Measurements from ENCODE around the gene KIF21B. TPM values are rescaled to one million over a fixed set of nuclear protein-coding genes. Genes with fewer than 3 reads are reported as not detected.

Gene KIF21B
- total and polyA plus RNA-seq, 9 donors, result 0.57 to 1.9 (median 0.88) TPM

GRCh38 chr1:201028461-201028889 lies 5.0 kb upstream of the KIF21B start:
- intact Hi-C loops (cut with DNase I), result no loop called here
- H3K4me3 ChIP-seq, result no peak overlapping the region
- no peak overlapping the region for H3K27ac ChIP-seq
- H3K27me3 ChIP-seq, result no peaks in the 10 kb centered on the region
- WGBS, 3 donors, result 71 to 76% (median 74%) methylated on average over 7 of the region's 7 CpGs
- TF ChIP-seq EP300 (IDR thresholded peaks at IDR 0.05) (no peak), POLR2A (IDR thresholded peaks at IDR 0.05) (no peak), CTCF (IDR thresholded peaks at IDR 0.05) (no peak)
- no peaks in the 10 kb centered on the region for H3K4me1 ChIP-seq (ENCODE audit: insufficient read depth)
- no peak for DNase-seq
- no peaks in the 10 kb centered on the region for H3K9me3 ChIP-seq
- H3K36me3 ChIP-seq, result no peaks in the 10 kb centered on the region

- H3K27me3 ChIP-seq, result no peaks in the 10 kb centered on the region
- no peak overlapping the region for H3K4me3 ChIP-seq
- intact Hi-C loops (cut with DNase I), result no loop called here
- no peaks in the 10 kb centered on the region for H3K36me3 ChIP-seq
- 18 to 31% (median 22%) methylated on average over 3 of the region's 3 CpGs for WGBS, 3 donors
- TF ChIP-seq POLR2A (IDR thresholded peaks at IDR 0.05) (no peak), CTCF (IDR thresholded peaks at IDR 0.05) (no peak), EP300 (IDR thresholded peaks at IDR 0.05) (no peak)
- no peak for DNase-seq
- no peak overlapping the region for H3K27ac ChIP-seq
- peaks cover 5% of the 10 kb centered on the region for H3K4me1 ChIP-seq (ENCODE audit: insufficient read depth)
- H3K9me3 ChIP-seq, result no peaks in the 10 kb centered on the region
Measured at GRCh38 chr1:201026836-201027235, 3.3 kb upstream of the KIF21B start.

GRCh38 chr1:201026234-201026633 lies 2.7 kb upstream of the KIF21B start:
- Histone ChIP-seq H3K4me3 (no peak overlapping the region), H3K27ac (no peak overlapping the region), H3K27me3 (no peaks in the 10 kb centered on the region), H3K9me3 (no peaks in the 10 kb centered on the region), H3K36me3 (no peaks in the 10 kb centered on the region), H3K4me1 (ENCODE audit: insufficient read depth) (peaks cover 5% of the 10 kb centered on the region)
- intact Hi-C loops (cut with DNase I), result no loop called here
- TF ChIP-seq EP300 (IDR thresholded peaks at IDR 0.05) (no peak), POLR2A (IDR thresholded peaks at IDR 0.05) (no peak), CTCF (IDR thresholded peaks at IDR 0.05) (no peak)
- 67 to 75% (median 70%) methylated on average over 3 of the region's 3 CpGs for WGBS, 3 donors
- no peak for DNase-seq

GRCh38 chr1:201025571-201026002 lies 2.1 kb upstream of the KIF21B start:
- H3K27ac ChIP-seq, result no peak overlapping the region

More at GRCh38 chr1:201025571-201026002, 2.1 kb upstream of the KIF21B start:
- 78 to 87% (median 79%) methylated on average over 7 of the region's 7 CpGs for WGBS, 3 donors
- DNase-seq, result no peak
- TF ChIP-seq CTCF (IDR thresholded peaks at IDR 0.05) (no peak), POLR2A (IDR thresholded peaks at IDR 0.05) (no peak), EP300 (IDR thresholded peaks at IDR 0.05) (no peak)
- Histone ChIP-seq H3K9me3 (no peaks in the 10 kb centered on the region), H3K36me3 (no peaks in the 10 kb centered on the region), H3K4me3 (no peak overlapping the region), H3K27me3 (no peaks in the 10 kb centered on the region), H3K4me1 (ENCODE audit: insufficient read depth) (peaks cover 5% of the 10 kb centered on the region)
- intact Hi-C loops (cut with DNase I), result no loop called here
